ENCODE measurements around the gene MYZAP. TPM values are rescaled to one million over a fixed set of nuclear protein-coding genes. Genes with fewer than 3 reads are reported as not detected.

MYZAP gene
- total and polyA plus RNA-seq, 2 of the 8 experiments (the other 6 are each of a cell fraction or from before 2014, with no cell fraction given), result 0.41 to 0.65 TPM

- no peak for TF ChIP-seq ATF2 (IDR thresholded peaks at IDR 0.05; ENCODE audit: low read length)
Observed at GRCh38 chr15:57586661-57587424, 4.9 kb upstream of the MYZAP start (continued).

Measured in H1 (cell line).